PC-9 (cell line): ENCODE results near the gene ISOC2. TPM values are rescaled to one million over a fixed set of nuclear protein-coding genes. Genes with fewer than 3 reads are reported as not detected.
A peak's percentile ranks its signal among the peaks of the same experiment; 100 is the strongest.

ENCODE experiments used
- BruUV-seq: library from RNA; stranded (reverse); fragments of 400-500 nt; replicated peaks from 2 replicates; lab custom pipeline; 2021; lab: Mats Ljungman, UMichigan
- CTCF ChIA-PET: fragments of 300-600 bp; sonication (Branson Sonifier 250); formaldehyde crosslinking; loops from one replicate; lab custom pipeline; 2022; ENCODE audit warnings: antibody characterized with exemption; lab: Charles Lee
- POLR2A ChIA-PET: fragments of 300-600 bp; sonication (Branson Sonifier 250); formaldehyde crosslinking; loops from one replicate; lab custom pipeline; 2022; ENCODE audit warnings: antibody characterized with exemption; ENCODE audit not compliant: unreplicated experiment; lab: Charles Lee
- DNase-seq, 2 experiments: peaks; one replicate each; pipeline versions ENCODE4 v3.0.0 to v3.0.0-alpha.2; 2015 to 2022; ENCODE audit warnings: mixed read lengths in 1 of 2
- H2AFZ ChIP-seq: fragments of 200-600 bp; sonication (generic); 2 replicates; pipeline ENCODE4 v1.8.1; 2017; ENCODE audit warnings: antibody characterized with exemption
- H3F3A ChIP-seq: fragments of 200-600 bp; sonication (generic); 2 replicates; pipeline ENCODE4 v1.8.1; 2017; ENCODE audit warnings: antibody characterized with exemption, mild to moderate bottlenecking, low read depth; ENCODE audit not compliant: insufficient read depth
- H3K27ac ChIP-seq: fragments of 200-600 bp; sonication (generic); 2 replicates; pipeline ENCODE4 v1.6.1; 2016; ENCODE audit warnings: mixed run types
- H3K27me3 ChIP-seq: fragments of 200-600 bp; sonication (generic); 2 replicates; pipeline ENCODE4 v1.6.1; 2016; ENCODE audit warnings: low read depth, mixed run types; ENCODE audit not compliant: insufficient read depth
- H3K36me3 ChIP-seq: fragments of 200-600 bp; sonication (generic); 2 replicates; pipeline ENCODE4 v1.6.1; 2016; ENCODE audit warnings: low read depth, mixed run types
- H3K4me1 ChIP-seq: fragments of 200-600 bp; sonication (generic); replicated peaks from 2 replicates; pipeline ENCODE4 v1.6.1; 2016; ENCODE audit warnings: mixed run types; ENCODE audit not compliant: insufficient read depth
- H3K4me2 ChIP-seq: fragments of 200-600 bp; sonication (generic); 2 replicates; pipeline ENCODE4 v1.6.1; 2017; ENCODE audit warnings: mixed run types
- H3K4me3 ChIP-seq: fragments of 200-600 bp; sonication (generic); 2 replicates; pipeline ENCODE4 v1.6.1; 2016; ENCODE audit warnings: mixed run types
- H3K79me2 ChIP-seq: fragments of 200-600 bp; sonication (generic); 2 replicates; pipeline ENCODE4 v1.6.1; 2017; ENCODE audit warnings: low read depth, mixed run types
- H3K9me2 ChIP-seq: fragments of 200-600 bp; sonication (generic); 2 replicates; pipeline ENCODE4 v1.8.1; 2017; ENCODE audit warnings: mild to moderate bottlenecking; ENCODE audit not compliant: insufficient read depth
- H3K9me3 ChIP-seq: fragments of 200-600 bp; sonication (generic); 2 replicates; pipeline ENCODE4 v1.8.1; 2016; ENCODE audit warnings: low read depth; ENCODE audit not compliant: insufficient read depth
- H4K20me1 ChIP-seq: fragments of 200-600 bp; sonication (generic); 2 replicates; pipeline ENCODE4 v1.8.1; 2017; ENCODE audit not compliant: insufficient read depth
- CTCF ChIP-seq: fragments of 200-600 bp; sonication (generic); conservative IDR thresholded peaks from 2 replicates; pipeline ENCODE4 v1.6.1; 2017; ENCODE audit warnings: mixed run types, antibody characterized with exemption, mild to moderate bottlenecking, moderate library complexity
- EZH2 ChIP-seq: fragments of 200-600 bp; sonication (generic); IDR thresholded peaks from 2 replicates; pipeline ENCODE4 v1.8.0; 2017; ENCODE audit warnings: antibody characterized with exemption, low read depth
- intact Hi-C: fragments of 100-400 bp; cut with micrococcal nuclease; formaldehyde crosslinking; loops from one replicate; pipeline ENCODE4 v1.10.0; 2022; ENCODE audit not compliant: unreplicated experiment
- total RNA-seq: library from RNA; stranded (reverse); gene quantifications from 2 replicates; pipeline ENCODE4 v1.2.3, GENCODE V29; 2021

The ISOC2 gene
- total RNA-seq, 1 experiment from 2014 or later, result 92.4 TPM

GRCh38 chr19:55406091-55406825 lies 55.2 kb downstream of the ISOC2 start:
- H3K4me2 ChIP-seq, result peak overlapping the region; percentile 84
- H3K36me3 ChIP-seq, result peaks cover 36% of the 10 kb centered on the region
- H3F3A ChIP-seq, result peaks cover 57% of the 10 kb centered on the region
- no peaks in the 10 kb centered on the region for H3K9me2 ChIP-seq
- ChIA-PET CTCF (interaction anchor here (0.7 kb wide), 1 partner anchor 105 kb away, joined by 4 read pairs; no protein-coding TSS in a partner anchor), POLR2A (interaction anchor here (0.6 kb wide), 2 partner anchors 8 to 67 kb away, joined by 4 read pairs; partner anchors contain the start of gene KMT5C)
- TSS peak; percentile 52 for BruUV-seq
- no peaks in the 10 kb centered on the region for H3K27me3 ChIP-seq
- no peak overlapping the region for H2AFZ ChIP-seq
- H4K20me1 ChIP-seq, result peaks cover 55% of the 10 kb centered on the region
- peak overlapping the region; percentile 63 for H3K4me3 ChIP-seq
- H3K79me2 ChIP-seq, result peaks cover 51% of the 10 kb centered on the region
- H3K4me1 ChIP-seq, result peaks cover 21% of the 10 kb centered on the region
- intact Hi-C loops, result loop anchor here (2.0 to 5.0 kb wide), 3 partner anchors 21 to 239 kb away; partner anchors contain the start of genes DNAAF3, KMT5C, RPL28 and TMEM238
- H3K9me3 ChIP-seq, result no peaks in the 10 kb centered on the region
- TF ChIP-seq EZH2 (no peak), CTCF (no peak)
- DNase-seq, result peak in 1 of 2 experiments; percentile 34
- no peak overlapping the region for H3K27ac ChIP-seq

- H3F3A ChIP-seq, result peaks cover 63% of the 10 kb centered on the region
- no peak overlapping the region for H2AFZ ChIP-seq
- no TSS peak for BruUV-seq
- peak overlapping the region; percentile 63; the same call in 1 of the 2 replicates for H3K4me3 ChIP-seq
- peaks cover 21% of the 10 kb centered on the region for H3K4me1 ChIP-seq
- H3K4me2 ChIP-seq, result peak overlapping the region; percentile 84
- no peak overlapping the region for H3K27ac ChIP-seq
- H3K27me3 ChIP-seq, result no peaks in the 10 kb centered on the region
- H4K20me1 ChIP-seq, result peaks cover 57% of the 10 kb centered on the region
- intact Hi-C loops, result loop anchor here (2.0 to 5.0 kb wide), 3 partner anchors 21 to 238 kb away; partner anchors contain the start of genes DNAAF3, KMT5C, RPL28 and TMEM238
- CTCF ChIA-PET, result interaction anchor here (0.7 kb wide), 2 partner anchors 18 to 104 kb away, joined by 4 read pairs; no protein-coding TSS in a partner anchor
- DNase-seq, result no peak
- peaks cover 36% of the 10 kb centered on the region for H3K36me3 ChIP-seq
- TF ChIP-seq CTCF (no peak), EZH2 (no peak)
- no peaks in the 10 kb centered on the region for H3K9me2 ChIP-seq
- H3K9me3 ChIP-seq, result no peaks in the 10 kb centered on the region
- peaks cover 51% of the 10 kb centered on the region for H3K79me2 ChIP-seq
- POLR2A ChIA-PET, result interaction anchor here (0.6 to 0.7 kb wide), 3 partner anchors 8 to 258 kb away, joined by 4 to 5 read pairs (median 4); partner anchors contain the start of gene KMT5C
These were observed 55.8 kb downstream of the ISOC2 start for GRCh38 chr19:55405638-55406037.

Other genes with a start within 250 kb of the ISOC2 start
- gene TMEM86B, start 232.9 kb downstream of the ISOC2 start, total RNA-seq, result 18.1 and 18.4 TPM in 2 replicates
- gene PPP6R1, start 202.6 kb downstream of the ISOC2 start, total RNA-seq, result 136 and 159 TPM in 2 replicates
- gene HSPBP1, start 181.5 kb downstream of the ISOC2 start, total RNA-seq, result 66.2 and 79.6 TPM in 2 replicates
- 6.5 and 14.4 TPM in 2 replicates for gene BRSK1, start 177.6 kb downstream of the ISOC2 start, total RNA-seq
- gene TMEM150B, start 136.3 kb downstream of the ISOC2 start, total RNA-seq, result not detected in 2 replicates
- gene KMT5C, start 121.8 kb downstream of the ISOC2 start, total RNA-seq, result 71.6 and 80.7 TPM in 2 replicates
- gene COX6B2, start 106.9 kb downstream of the ISOC2 start, total RNA-seq, result 3.3 and 3.7 TPM in 2 replicates
- gene GARIN5B, start 98.4 kb downstream of the ISOC2 start, total RNA-seq, result 0.11 TPM in 1 of 2 replicates, not detected in the other
- gene IL11, start 91.2 kb downstream of the ISOC2 start, total RNA-seq, result 4.1 and 6.6 TPM in 2 replicates
- not detected in 2 replicates for gene TMEM190, start 84.8 kb downstream of the ISOC2 start, total RNA-seq
- 40.4 and 94.5 TPM in 2 replicates for gene TMEM238, start 77.3 kb downstream of the ISOC2 start, total RNA-seq
- 2,433 and 2,547 TPM in 2 replicates for gene RPL28, start 75.7 kb downstream of the ISOC2 start, total RNA-seq
- gene UBE2S, start 53.9 kb downstream of the ISOC2 start, total RNA-seq, result 359 and 395 TPM in 2 replicates
- not detected in 2 replicates for gene SHISA7, start 18.3 kb downstream of the ISOC2 start, total RNA-seq
- gene C19orf85, start 3.1 kb upstream of the ISOC2 start, total RNA-seq, result 0.73 and 0.74 TPM in 2 replicates
- gene ZNF628, start 15.0 kb upstream of the ISOC2 start, total RNA-seq, result 17.7 and 19.3 TPM in 2 replicates
- 61.6 and 103 TPM in 2 replicates for gene NAT14, start 23.5 kb upstream of the ISOC2 start, total RNA-seq
- gene SSC5D, start 26.8 kb upstream of the ISOC2 start, total RNA-seq, result 3.9 and 4.8 TPM in 2 replicates
- 3.5 and 3.9 TPM in 2 replicates for gene SBK2, start 75.5 kb upstream of the ISOC2 start, total RNA-seq
- gene SBK3, start 83.9 kb upstream of the ISOC2 start, total RNA-seq, result 41.4 and 45.0 TPM in 2 replicates
- 49.0 TPM in 2 replicates for gene ZNF579, start 119.2 kb upstream of the ISOC2 start, total RNA-seq
- 25.2 and 25.4 TPM in 2 replicates for gene FIZ1, start 137.9 kb upstream of the ISOC2 start, total RNA-seq
- 30.0 and 37.0 TPM in 2 replicates for gene ZNF524, start 138.6 kb upstream of the ISOC2 start, total RNA-seq
- gene ZNF865, start 144.0 kb upstream of the ISOC2 start, total RNA-seq, result 26.8 and 30.3 TPM in 2 replicates
- 5.4 and 7.7 TPM in 2 replicates for gene ZNF784, start 162.9 kb upstream of the ISOC2 start, total RNA-seq
- 56.6 and 64.7 TPM in 2 replicates for gene ZNF580, start 179.4 kb upstream of the ISOC2 start, total RNA-seq
- gene ZNF581, start 182.0 kb upstream of the ISOC2 start, total RNA-seq, result 53.5 and 81.9 TPM in 2 replicates
- gene CCDC106, start 186.6 kb upstream of the ISOC2 start, total RNA-seq, result 3.2 and 6.7 TPM in 2 replicates
- gene U2AF2, start 193.4 kb upstream of the ISOC2 start, total RNA-seq, result 252 and 323 TPM in 2 replicates
- 232 and 274 TPM in 2 replicates for gene EPN1, start 213.6 kb upstream of the ISOC2 start, total RNA-seq